Kidney tubule cell (primary cell): ENCODE results near the gene SOX2.

ENCODE experiments used
- DNase-seq: peaks from one replicate; pipeline ENCODE4 v3.0.0-alpha.2; 2018; ENCODE audit warnings: low spot score

SOX2 gene

GRCh38 chr3:181711325-181712135 lies at the start of gene SOX2:
Gene SOX2 (plus strand): TSS chr3:181711925. CDS start chr3:181712361, 436 bp downstream.
- DNase-seq, result peak; percentile 79

DNA sequence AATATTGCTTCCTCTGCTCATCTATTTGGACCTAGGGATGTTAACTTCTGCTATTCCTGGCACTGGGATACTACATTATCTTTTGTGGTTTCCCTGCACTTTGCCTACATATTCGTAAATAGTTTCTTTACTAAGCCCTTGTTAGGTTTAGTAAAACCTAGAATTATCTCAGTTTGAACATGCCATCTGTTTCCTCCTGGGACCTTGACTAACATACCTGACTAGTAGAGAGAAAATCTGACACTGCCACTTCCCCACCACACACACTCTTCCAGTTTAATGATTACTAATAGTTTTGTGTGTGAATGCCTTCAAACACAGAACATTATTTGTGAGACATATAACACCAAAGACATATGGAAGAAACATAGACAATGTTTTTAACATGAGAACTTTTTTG lies 28.2 kb upstream of the SOX2 start:
- peak; percentile 17 for DNase-seq

DNA sequence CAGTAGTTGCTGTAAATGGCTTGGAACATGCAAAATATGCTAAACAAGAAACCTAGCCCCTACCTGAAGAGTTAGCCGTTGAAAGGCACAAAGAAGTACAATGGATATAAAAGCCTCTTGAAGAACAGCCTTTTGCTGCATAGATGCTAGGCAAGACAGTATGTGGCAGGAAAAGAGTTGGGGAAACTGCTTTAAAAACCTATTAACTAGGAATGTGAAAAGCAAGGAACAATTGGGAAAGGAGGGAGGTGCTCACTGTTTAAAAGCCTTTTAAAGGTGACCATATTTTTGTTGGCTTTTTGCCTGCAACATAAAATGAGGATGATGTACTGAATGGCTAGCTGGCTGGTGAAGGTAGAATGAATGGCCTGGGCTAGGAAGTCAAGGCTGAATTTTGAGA lies 24.5 kb upstream of the SOX2 start:
- no peak for DNase-seq

GRCh38 chr3:181687731-181688130 lies 24.0 kb upstream of the SOX2 start:
- DNase-seq, result no peak

GRCh38 chr3:181689546-181689945 lies 22.2 kb upstream of the SOX2 start:
- DNase-seq, result no peak

DNA sequence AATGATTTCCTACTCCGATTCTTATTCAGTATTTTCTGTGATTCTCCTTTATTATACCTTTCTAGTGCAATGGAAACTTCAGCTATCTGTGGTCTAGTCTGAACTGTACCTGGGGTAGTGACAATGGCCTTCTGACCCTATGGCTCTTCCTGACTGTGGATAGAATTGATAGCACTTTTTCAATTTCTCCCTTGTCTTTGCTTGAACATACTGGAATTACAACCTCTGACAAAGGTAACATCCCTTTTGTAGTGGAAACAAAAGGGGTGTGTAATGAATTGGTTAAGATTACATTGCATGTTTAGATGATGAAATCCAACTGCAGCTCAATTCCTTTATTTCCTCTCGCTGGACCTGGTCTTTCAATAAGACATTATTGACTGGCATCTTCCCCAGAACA lies 21.0 kb upstream of the SOX2 start:
- no peak for DNase-seq

DNA sequence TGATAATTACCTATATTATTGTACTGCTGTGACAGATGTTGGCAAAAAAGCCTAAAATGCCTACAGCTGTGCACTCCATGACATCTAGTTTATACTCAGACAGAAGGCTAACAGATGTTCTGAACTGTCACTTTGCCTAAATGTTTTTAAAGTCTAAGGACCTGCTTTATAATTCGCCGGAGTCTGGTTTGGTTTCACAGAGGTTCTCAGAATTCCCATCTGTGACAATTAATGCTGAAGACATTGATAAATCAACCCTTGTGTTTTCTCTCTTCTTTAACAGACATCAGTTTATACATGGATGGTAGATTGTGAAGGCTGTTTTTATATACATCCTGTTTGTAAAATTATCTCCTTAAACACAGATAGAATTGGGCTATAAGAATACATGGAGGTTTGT lies 19.8 kb upstream of the SOX2 start:
- no peak for DNase-seq

DNA sequence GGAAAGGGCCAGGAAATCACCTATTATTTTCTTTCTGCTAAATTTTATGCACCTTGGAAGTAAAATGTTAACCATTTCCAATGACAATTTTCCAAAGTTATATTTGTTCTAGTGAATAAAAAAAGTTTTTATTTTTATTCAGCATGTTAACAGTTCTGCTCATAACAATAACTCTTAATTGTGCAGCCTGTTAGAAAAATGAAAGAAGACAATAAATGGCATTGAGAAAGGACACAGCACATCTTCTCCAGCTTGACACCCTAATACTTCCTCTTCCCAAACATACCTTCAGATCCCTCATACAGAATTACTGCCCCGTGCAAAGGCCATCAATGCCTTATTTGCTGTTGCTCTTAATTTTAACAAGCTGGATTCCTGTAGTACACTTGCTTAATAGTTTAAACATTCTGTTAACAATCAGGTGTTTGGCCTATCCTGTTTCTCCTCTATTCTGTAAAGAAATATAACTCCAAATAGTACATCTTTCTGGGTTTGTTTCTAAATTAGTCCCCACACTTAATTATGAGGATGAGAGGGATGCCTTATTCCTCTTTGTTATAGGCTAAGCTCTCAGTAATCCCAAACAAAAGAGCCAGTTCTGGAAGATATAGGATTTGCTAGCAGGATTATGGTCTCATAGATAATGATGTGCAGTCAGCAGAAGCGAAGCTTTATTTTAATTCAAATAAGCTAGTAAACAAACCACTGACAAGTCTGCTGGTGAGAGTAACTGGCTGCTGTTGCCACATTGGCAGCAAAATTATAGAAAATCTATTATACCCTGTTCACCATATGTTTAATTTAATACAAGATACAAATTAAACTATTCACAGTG lies 19.2 kb upstream of the SOX2 start:
- DNase-seq, result no peak

DNA sequence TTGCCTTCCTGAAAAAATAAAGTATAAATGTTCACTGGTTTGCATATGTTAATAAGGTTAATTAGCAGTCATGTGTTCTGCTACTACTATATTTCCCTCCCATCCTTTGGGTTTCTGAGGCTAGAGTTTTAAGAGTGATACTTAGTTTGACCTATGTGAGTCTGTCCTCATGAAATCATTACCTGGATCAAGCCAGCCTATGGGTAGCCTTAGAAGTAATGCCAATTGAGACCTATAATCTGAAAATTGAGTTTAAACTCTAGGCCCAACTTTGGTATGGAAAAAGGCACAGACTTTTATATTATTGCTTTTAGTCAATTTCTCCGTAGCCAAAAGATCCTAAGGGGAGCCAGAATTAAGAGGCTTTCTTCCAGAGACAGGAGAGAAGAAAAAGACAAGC lies 18.4 kb upstream of the SOX2 start:
- DNase-seq, result no peak

- DNase-seq, result peak; percentile 30
Observed at GRCh38 chr3:181694805-181695660, 16.7 kb upstream of the SOX2 start.

- no peak for DNase-seq
Observed at GRCh38 chr3:181695661-181696491, 15.8 kb upstream of the SOX2 start.

DNA sequence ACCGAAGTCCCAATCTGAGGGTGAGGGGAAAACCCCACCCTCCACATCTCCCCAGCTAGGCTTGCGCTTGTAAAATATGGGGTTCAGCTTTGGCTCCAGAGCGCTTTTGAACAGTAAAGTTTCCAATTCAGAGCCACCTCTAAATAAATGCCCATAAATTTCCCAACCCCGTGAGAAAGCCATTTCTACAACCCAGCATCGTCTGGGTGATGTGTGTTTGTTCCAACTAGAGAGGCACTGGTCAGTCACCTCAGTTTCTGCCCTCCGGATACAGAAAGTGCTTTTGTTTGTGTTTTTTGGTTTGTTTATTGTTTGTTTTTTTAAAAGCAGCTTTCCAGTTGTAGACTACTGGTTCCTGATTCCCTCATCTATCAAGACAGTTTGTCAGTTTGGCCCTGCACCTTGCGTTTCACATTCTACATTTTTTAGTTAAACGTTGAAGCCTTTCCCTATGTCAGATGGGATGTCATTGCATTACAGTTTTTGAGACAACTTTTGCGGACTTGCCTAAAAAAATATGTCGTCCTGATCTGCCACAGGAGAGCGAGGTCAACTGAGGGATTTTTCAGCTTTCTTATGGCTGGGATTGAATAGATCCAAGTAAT lies 15.0 kb upstream of the SOX2 start:
- DNase-seq, result no peak

GRCh38 chr3:181698263-181698954 lies 13.3 kb upstream of the SOX2 start:
- DNase-seq, result no peak

DNA sequence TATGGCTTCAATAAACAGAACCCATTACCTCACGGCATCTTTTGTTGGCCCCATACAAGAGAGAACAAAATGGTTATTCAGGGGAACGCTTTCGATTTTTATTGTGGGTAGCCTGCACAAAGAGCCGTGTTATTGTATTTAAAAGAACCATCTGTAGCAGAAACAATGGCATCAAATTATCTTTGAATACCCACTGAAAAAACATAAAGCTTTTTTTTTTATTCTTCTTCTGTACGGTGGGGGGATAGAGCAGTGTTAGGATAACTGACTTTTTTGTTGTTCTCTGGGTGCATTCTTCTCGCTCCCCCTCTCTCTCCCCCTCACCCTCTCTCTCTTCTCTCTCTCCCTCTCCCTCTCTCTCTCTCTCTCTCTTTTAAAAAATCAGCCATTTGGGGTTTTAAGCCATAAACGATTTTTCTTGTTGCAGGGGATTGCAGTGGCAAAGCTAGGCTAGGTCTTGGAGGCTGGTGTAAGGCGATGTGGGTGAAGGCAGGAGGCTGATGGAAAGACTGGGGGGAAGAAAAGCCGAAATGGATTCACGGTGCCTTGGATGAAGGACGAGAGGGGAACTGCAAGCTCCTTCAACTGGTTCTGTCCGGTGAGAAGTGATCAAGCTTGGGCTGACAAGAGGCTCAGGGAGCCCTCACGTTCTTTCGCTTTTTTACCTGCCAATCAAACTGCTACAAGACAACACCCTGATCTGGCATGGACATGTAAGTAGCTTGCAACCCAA lies 12.4 kb upstream of the SOX2 start:
- no peak for DNase-seq

DNA sequence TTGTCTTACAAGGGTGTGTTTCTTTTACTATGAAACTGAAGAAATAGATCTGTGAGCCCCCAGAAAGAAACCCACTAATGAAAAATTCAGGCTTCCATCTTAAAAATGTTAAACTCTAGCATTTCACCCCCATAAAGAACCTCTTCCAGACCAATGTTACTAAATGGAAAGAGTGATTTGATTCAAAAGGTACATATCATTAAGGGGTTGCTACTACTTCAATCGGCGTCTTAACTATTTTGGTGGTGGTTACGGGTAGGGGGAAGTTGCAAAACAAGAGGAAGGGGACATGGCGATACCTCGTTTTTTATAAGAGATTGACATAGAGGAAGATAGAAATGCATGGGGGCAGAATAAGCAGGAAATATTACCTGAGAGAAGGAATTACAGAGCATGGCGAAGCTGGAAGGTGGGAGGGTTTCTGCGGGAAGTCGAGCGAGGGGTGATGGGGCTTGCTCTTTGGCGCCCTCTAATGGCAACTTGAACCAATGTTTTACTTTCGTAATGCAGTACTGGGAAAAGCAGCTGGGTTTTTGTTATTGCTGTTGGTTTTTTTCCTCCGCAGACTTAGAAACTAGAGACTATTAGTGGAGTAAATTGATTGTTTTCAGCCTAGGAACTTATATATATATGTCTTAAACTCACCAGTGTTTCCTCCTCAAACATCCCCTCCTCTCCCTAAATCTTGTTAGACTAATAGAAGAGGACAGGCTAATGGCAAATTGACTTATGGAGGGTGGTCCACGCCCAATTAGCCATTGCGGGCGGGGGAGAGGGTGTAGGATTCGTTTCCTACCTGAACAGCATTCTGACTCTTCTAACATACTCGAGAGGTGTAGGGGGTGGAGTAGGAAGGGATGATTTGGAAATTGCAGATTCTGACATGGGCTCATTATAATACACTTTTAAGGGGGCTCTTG lies 11.3 kb upstream of the SOX2 start:
- peak; percentile 70 for DNase-seq

GRCh38 chr3:181701096-181701495 lies 10.6 kb upstream of the SOX2 start:
- DNase-seq, result no peak

- no peak for DNase-seq
Observed at GRCh38 chr3:181703601-181704420, 7.9 kb upstream of the SOX2 start.
